ENCODE results near the gene DEDD.

The DEDD gene

DNA sequence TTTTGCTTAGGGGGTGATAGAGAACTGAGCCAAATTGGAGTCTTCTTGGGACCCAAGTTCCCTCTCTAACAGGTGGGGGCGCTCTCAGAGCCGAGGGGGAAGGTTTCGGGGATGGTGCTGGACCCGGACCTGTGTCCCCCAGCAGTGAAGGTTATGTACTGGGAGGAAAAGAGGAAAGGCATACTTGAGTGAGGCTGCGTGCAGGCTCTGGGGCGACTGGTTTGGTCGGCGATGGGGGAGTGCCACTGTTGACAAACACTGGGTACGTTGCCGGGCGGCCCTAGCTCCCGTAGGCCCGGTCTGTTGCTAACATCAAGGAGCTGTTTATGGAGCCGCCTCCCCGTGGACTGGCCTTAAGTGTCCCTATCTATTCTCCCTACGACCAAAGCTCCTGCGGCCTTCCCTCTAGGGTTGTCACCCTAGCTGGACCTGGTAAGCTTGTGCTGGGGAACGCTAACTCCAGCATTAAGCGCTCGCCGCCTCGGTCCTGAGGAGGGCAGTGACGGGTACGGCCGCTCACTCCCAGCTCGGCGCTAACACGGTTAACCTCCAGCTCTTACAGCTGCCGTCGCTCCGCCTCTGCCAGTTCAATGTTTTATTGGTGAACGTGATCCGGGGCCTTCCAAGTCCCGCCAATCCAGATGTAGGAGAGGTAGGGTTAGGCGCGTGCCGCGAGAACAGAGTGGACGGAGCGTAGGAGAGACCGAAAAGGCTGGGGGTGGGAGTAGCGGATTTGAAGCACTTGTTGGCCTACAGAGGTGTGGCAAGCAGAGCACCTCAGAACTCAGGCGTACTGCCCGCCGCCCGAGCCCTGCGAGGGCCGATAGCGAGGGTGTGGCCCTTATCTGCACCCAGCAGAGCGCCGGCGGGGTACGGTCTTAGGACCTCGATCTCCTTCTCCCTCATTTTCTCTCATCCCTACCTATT, 33.5 kb upstream of the DEDD start, which contains the start of gene PPOX:
TSS of gene PPOX (plus strand) at position 685 of the 927 bp plus-strand sequence. CDS start 422 bp downstream, outside the sequence.
- DNase-seq: peak; percentile 94 to 99 (median 98)
- intact Hi-C loops (cut with DNase I): no loop called here

DNA sequence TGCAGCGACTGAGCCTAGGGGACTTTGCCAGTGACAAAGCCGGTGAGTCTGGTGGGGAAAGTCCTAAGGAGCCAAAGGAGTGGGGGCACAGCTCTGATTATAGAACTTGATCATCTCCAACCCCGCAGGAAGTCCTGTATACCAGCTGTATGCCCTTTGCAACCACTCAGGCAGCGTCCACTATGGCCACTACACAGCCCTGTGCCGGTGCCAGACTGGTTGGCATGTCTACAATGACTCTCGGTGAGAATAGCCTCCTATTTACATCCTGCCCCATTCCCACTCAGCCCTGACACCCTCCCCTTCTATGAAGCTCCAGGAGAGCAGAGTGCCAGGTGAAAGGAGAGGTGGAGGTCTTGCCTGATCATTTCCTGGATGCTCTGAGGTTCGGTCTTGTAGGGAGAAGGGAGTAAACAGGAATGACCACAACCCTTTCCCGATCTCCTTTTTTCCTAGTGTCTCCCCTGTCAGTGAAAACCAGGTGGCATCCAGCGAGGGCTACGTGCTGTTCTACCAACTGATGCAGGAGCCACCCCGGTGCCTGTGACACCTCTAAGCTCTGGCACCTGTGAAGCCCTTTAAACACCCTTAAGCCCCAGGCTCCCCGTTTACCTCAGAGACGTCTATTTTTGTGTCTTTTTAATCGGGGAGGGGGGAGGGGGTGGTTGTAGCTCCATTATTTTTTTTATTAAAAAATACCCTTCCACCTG, 32.6 kb upstream of the DEDD start:
- intact Hi-C loops (cut with DNase I): no loop called here
- no peak for DNase-seq

DNA sequence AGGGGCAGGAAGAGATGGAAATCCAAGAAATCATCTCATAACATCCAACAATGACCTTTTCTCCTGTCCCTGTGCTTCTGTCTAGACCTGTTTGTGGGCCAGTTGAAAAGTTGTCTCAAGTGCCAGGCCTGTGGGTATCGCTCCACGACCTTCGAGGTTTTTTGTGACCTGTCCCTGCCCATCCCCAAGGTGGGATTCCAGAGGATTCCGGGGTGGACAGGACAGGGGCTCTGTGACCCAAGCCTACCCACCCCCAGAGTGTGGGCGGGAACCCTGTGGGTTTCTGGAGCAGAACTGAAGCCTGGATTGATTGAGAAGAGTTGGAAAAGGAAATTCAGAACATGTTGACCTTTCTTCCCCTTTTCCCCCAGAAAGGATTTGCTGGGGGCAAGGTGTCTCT, 31.3 kb upstream of the DEDD start:
- intact Hi-C loops (cut with DNase I): no loop called here
- no peak for DNase-seq

DNA sequence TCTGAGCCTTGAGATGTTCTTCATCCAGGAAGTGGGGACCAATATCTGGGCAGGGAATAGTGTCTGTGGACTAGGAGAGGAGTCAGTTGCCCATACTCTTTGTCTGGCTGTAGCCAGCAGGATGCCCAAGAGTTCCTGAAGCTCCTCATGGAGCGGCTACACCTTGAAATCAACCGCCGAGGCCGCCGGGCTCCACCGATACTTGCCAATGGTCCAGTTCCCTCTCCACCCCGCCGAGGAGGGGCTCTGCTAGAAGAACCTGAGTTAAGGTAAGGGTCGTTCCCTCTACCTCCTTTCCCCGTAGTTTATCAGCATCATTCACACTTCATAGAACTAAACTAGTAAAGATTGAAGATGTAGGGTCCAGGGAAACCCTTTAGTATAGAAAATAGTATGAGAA, 30.3 kb upstream of the DEDD start:
- peak in 1 of 42 donors; percentile 18 for DNase-seq
- intact Hi-C loops (cut with DNase I): no loop called here

DNA sequence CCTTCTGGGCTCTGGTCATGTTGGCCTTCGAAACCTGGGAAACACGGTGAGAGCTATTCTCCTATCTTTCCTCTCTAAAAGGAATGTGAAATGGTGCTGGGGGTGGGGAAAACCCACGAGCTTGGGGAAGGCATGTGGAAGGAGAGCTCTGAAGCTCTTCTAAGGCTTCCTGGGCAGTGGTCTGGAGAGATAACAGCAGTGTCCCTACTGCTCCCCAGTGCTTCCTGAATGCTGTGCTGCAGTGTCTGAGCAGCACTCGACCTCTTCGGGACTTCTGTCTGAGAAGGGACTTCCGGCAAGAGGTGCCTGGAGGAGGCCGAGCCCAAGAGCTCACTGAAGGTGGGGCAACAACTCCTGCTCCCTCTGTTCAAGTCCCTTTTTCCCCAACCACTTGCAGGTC, 29.6 kb upstream of the DEDD start:
- peak in 1 of 42 donors; percentile 12 for DNase-seq

DNA sequence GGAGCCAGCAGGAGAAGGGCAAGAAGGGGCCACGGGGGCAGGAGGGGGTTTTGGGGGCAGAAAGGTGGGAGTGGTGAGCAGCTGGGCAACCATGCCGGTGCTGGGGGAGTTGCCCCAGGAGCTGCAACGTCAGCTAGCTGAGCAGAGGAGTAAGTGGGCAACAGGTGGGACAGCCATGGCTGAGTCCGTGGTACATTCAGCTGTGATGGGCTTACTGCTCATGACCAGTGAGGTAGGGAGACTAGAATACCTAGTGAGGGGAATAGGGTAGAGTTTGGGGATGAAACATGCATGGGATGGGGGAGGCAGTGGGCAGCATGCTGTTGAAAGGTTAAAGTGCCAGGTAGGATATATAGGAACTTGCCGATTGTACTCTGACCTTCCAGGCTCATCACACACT, 29.2 kb upstream of the DEDD start:
- intact Hi-C loops (cut with DNase I): no loop called here
- peak in 1 of 42 donors; percentile 3 for DNase-seq

More for the DNA sequence above, 29.6 kb upstream of the DEDD start:
- intact Hi-C loops (cut with DNase I): no loop called here

DNA sequence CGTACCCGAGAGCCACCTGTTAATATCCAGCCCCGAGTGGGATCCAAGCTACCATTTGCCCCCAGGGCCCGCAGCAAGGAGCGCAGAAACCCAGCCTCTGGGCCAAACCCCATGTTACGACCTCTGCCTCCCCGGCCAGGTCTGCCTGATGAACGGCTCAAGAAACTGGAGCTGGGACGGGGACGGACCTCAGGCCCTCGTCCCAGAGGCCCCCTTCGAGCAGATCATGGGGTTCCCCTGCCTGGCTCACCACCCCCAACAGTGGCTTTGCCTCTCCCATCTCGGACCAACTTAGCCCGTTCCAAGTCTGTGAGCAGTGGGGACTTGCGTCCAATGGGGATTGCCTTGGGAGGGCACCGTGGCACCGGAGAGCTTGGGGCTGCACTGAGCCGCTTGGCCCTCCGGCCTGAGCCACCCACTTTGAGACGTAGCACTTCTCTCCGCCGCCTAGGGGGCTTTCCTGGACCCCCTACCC, 28.2 kb upstream of the DEDD start:
- intact Hi-C loops (cut with DNase I): no loop called here
- peak in 1 of 42 donors; percentile 33 for DNase-seq

DNA sequence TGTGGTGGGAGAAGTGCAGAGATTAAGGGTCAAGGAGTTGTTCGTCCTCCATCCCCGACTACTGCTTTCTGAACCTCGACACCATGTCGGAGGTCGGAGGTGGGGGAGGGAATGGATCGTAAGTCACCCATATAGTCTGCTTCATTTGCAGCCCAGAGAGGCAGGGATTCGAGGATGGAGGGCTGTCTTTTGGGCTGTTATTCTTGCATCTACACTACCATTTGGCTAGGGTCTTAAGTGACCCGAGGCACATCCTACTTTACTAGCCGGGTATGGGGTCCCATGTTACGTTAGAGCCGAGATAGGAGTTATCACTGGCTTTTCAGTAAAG, 27.4 kb upstream of the DEDD start:
- DNase-seq: peak in 1 of 42 donors; percentile 16
- intact Hi-C loops (cut with DNase I): no loop called here

DNA sequence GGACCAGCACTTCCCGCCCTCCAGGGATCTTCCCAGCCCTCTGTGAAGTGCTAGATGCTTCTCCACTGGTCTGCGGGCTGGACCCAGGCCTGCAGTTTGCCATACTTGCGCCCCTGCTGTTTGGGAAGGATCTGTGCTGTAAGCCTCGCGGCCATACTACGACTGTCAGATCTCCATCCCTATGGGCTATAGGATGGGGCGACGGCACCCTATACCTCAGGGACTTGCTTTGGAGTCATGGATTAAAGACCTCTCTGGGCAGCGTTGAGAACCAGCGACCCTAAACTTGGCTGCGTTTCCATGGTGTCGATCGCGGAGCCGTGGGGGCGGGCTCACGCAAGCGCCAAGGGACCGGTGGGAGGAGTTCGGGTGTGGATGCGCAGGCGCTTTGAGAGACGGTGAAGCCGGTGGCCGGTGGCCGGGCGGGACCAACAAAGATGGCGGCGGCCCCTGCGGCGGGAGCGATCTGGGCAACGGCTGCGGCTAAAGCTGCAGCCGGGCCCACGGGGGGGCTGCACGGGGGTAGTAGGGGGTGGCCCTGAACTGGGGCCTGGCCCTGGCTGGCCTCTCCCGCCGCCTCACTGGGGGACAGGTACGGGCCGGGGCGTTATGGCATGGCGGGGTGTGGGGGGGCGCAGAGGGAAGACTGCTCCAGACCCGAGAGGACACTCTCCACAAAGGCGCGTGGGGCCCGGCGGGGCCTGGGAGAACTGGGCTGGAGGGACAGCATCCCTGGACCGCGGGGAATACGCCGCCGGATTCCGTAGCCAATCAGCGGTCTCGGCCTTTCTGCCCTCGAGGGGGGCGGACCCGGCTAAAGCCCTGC, 26.8 kb upstream of the DEDD start, which contains the start of gene USP21:
TSS of gene USP21 (plus strand) at position 414 of the 826 bp plus-strand sequence. CDS start 1,141 bp downstream, outside the sequence.
- peak; percentile 88 to 98 (median 95) for DNase-seq
- intact Hi-C loops (cut with DNase I): no loop called here

DNA sequence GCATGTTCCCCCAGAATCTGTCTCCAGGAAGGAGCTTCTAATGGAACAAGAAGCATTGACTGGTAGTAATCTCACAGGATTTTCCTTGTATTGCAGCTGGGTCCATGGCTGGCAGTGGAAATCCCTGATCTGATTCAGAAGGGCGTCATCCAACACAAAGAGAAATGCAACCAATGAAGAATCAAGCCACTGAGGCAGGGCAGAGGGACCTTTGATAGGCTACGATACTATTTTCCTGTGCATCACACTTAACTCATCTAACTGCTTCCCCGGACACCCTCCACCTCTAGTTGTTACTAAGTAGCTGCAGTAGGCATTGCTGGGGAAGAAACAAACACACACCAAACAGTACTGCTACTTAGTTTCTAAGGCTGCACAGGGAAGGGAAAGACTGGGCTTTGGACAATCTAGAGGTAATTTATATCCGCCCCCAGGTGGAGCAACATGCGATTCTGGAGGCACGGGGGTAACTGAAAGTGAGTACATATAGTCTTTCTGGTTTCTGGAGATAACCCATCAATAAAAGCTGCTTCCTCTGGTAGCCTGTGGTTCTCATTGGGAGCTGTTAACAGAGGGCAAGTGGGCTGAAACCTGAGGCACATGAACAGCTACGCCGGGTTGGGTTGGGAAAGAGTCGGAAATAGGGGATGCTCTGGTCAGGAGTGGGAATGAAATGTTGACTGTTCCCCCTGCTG, 26.0 kb upstream of the DEDD start:
- intact Hi-C loops (cut with DNase I): no loop called here
- DNase-seq: peak in 1 of 42 donors; percentile 16

DNA sequence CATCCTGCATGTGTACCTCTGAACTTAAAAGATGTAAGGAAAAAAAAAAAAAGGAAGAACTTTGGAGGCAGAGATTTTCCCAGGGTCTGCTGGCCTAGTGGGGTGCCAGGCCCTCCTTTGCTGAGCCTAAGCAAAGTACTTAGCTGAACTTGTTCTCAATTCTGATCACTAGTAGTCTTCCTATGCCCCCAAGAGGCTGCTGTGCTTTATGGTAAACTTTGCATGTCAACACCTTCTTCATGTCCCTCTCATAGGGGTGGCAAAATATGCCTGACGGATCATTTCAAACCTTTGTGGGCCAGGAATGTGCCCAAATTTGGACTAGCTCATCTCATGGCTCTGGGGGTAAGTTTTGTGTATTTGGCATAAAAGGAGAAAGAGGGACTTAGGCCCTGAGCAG, 25.4 kb upstream of the DEDD start:
- intact Hi-C loops (cut with DNase I): no loop called here
- DNase-seq: peak in 1 of 42 donors; percentile 1

DNA sequence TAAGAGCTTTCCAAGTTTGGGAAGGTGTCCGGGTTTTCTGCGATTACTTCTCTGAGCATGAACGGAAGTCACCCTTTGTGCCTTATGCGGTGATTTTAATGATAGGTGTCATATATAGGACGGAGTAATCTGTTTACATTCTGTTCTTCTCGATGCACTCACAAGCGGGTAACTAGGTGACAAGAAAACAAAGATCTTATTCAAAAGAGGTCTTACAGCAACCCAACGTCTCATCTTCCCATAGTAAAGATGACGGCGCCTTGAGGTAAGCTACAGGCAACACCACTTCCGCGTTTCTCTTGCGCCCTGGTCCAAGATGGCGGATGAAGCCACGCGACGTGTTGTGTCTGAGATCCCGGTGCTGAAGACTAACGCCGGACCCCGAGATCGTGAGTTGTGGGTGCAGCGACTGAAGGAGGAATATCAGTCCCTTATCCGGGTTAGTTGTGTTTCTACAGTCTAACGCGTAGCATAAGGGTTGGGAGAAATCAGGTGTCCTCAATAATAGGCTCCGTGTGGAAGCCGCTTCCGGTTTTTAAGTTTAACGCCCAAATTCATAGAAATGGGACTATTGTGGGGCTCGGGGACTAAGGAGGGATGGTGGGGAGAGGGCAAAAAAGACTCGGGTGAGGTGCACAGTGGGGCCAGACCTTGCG, 21.3 kb upstream of the DEDD start, which contains the start of gene UFC1:
TSS of gene UFC1 (plus strand) at position 297 of the 656 bp plus-strand sequence. CDS start at position 317, 20 bp downstream.
- intact Hi-C loops (cut with DNase I): no loop called here
- DNase-seq: peak; percentile 66 to 93 (median 85)

DNA sequence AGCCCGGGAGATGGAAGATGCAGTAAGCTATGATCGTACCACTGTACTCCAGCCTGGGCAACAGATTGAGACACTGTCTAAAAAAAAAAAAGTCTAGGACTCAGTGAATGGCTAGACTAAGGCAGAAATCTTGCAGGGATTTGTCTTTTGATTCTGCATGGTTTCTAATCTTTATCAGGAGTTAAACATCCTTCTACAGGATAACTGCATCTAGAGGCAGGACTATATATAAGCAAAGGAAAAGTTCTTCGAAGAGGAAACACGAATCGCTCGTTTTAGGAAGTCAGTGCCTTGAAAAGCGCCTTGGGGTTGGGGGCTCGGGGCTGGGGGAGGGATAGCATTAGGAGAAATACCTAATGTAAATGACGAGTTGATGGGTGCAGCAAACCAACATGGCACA, 20.7 kb upstream of the DEDD start:
- DNase-seq: no peak
- intact Hi-C loops (cut with DNase I): no loop called here

DNA sequence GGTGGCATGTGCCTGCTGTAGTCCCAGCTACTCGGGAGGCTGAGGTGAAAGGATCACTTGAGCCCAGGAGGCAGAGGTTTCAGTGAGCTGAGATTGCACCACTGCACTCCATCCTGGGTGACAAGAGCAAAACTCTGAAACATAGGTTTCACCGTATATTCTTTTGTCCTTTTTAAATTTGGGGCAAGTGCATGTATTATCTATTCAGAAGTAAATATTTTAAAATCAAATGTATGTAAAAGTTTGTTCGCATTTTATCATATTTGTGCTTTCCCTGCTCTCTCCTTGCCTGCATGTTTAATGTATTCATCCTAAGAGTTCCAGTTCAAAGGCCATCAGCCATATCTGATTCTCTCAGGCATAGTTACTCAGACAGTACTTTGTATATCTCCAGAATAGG, 13.4 kb upstream of the DEDD start:
- DNase-seq: no peak

DNA sequence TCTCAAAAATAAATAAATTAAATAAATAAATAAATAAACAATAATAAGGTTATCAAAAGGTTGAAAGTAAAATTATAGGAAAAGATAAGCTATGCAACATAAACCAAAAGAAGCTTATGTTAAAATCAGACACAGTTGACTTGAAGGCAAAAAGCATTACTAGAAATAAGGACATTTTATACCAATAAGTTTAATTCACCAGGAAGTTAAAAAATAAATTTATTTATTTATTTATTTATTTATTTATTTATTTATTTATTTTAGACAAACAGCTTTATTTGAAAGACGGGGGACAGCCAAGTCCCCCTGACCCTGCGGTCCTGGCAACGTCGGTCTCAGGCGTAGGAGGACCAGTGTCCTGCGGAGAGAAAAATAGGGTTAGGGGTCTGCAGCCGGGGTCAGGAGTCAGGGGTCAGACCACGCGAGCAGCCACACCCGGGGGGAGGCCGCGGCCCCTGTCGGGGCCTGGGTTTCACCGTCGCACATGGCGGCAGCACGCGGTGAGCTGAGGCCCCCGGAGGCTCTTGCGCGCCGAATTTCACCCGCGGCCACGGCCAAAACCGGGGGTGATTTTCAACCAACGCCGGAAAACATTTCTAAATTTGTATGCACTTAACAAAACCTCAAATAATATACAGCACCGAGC, 8.4 kb upstream of the DEDD start:
- no peak for DNase-seq
- intact Hi-C loops (cut with DNase I): no loop called here

More for the DNA sequence above, 13.4 kb upstream of the DEDD start:
- intact Hi-C loops (cut with DNase I): no loop called here

DNA sequence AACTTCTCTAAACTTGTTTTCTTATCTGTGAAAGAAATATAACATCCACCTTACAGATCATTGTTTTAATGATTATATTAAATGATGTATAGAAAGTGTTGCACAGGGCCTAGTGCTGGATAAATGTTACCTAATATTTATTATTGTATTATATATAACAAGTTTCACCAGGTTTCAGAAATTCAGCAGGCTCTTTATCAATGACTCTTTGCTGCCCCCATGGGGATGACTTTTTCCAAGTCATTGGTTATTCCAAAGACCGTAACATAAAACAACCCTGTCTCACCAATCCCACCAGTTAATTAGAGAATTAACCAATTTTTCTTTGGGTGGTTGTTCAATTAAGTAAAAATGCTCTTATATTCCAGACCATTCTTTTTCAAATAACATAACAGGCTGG, 7.3 kb upstream of the DEDD start:
- DNase-seq: peak in 17 of 42 donors; percentile 25 to 75 (median 45)
- intact Hi-C loops (cut with DNase I): no loop called here

DNA sequence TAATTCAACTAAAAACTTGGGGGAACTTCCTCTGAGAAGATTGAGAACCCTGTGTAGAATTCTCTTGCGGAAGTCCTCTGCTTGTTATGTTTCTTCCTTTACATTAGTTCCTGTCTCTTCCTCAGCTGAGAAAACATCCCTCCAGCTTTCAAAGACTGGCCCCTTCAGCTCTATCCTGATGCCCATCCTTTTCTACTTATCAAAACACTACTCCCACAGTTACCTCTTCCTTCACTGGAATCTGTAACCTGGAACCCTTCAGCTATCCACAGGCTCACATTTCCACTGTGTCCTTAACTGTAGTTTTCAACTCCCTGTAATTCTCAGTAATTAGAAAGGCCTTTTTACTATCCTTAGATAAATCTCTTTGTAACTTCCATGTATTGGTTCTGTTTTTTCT, 6.0 kb upstream of the DEDD start:
- no peak for DNase-seq
- intact Hi-C loops (cut with DNase I): no loop called here

Data from head of caudate nucleus (tissue), 42 donors.